ENCODE results near the gene RIC8B. TPM values are rescaled to one million over a fixed set of nuclear protein-coding genes. Genes with fewer than 3 reads are reported as not detected.
"Not testable (repeated sequence)": the region's sequence is repeated elsewhere in the genome, so short reads cannot be mapped to it uniquely, and the experiment has no call there.

Gene RIC8B
- total RNA-seq, 1 experiment from 2014 or later: 13.5 TPM

- H3K4me3 ChIP-seq, H3K27me3 ChIP-seq, DNase-seq, H3K9me3 ChIP-seq, H3K36me3 ChIP-seq: not testable (repeated sequence)
These were observed 147.5 kb downstream of the RIC8B start for GRCh38 chr12:106921976-106922375.

- not testable (repeated sequence) for H3K27me3 ChIP-seq, DNase-seq, H3K9me3 ChIP-seq, H3K4me3 ChIP-seq, H3K36me3 ChIP-seq
These were observed 149.1 kb downstream of the RIC8B start for GRCh38 chr12:106923594-106923993.

- Histone ChIP-seq H3K4me3 (no peak overlapping the region), H3K36me3 (no peaks in the 10 kb centered on the region), H3K27me3 (peaks cover 10% of the 10 kb centered on the region; the same call in 1 of the 2 replicates), H3K9me3 (no peaks in the 10 kb centered on the region)
- no peak for DNase-seq
These were observed 149.9 kb downstream of the RIC8B start for GRCh38 chr12:106924268-106924861.

- Histone ChIP-seq H3K9me3 (no peaks in the 10 kb centered on the region), H3K36me3 (no peaks in the 10 kb centered on the region), H3K4me3 (no peak overlapping the region)
These were observed 152.2 kb downstream of the RIC8B start for GRCh38 chr12:106926657-106927056.

GRCh38 chr12:106934277-106934676 is 159.8 kb downstream of the RIC8B start:
- Histone ChIP-seq H3K27me3 (no peaks in the 10 kb centered on the region), H3K4me3 (no peak overlapping the region), H3K36me3 (no peaks in the 10 kb centered on the region), H3K9me3 (no peaks in the 10 kb centered on the region)
- DNase-seq: no peak

More at GRCh38 chr12:106926657-106927056, 152.2 kb downstream of the RIC8B start:
- no peak for DNase-seq
- H3K27me3 ChIP-seq: peaks cover 7% of the 10 kb centered on the region; the same call in 1 of the 2 replicates

Other genes starting within 250 kb of the RIC8B start
- gene RFX4, start 191.7 kb upstream of the RIC8B start, total RNA-seq (2014; rRNA removed; shearing (Covaris generic); ENCODE audit: low replicate concordance): not detected in 2 replicates
- gene TMEM263, start 181.2 kb downstream of the RIC8B start, total RNA-seq (2014; rRNA removed; shearing (Covaris generic); ENCODE audit: low replicate concordance): 32.9 and 49.1 TPM in 2 replicates
- gene MTERF2, start 212.5 kb downstream of the RIC8B start, total RNA-seq (2014; rRNA removed; shearing (Covaris generic); ENCODE audit: low replicate concordance): 4.3 and 5.0 TPM in 2 replicates